Bronchial epithelial cell (primary cell): Measurements from ENCODE around the gene XKR7. TPM values are rescaled to one million over a fixed set of nuclear protein-coding genes. Genes with fewer than 3 reads are reported as not detected.

Source experiments
- DNase-seq: peaks from one replicate; pipeline ENCODE4 v3.0.0-alpha.2; 2010; ENCODE audit warnings: low read depth
- FAIRE-seq: peaks from 2 replicates; lab custom pipeline; 2011; peaks lifted over from hg19 to GRCh38; lab: Jason Lieb, UNC
- H3K27me3 ChIP-seq: 2 replicates; pipeline ENCODE4 v1.5.1; 2011; ENCODE audit warnings: low read length; ENCODE audit not compliant: control insufficient read depth, insufficient read depth
- H3K36me3 ChIP-seq: 2 replicates; pipeline ENCODE4 v1.5.1; 2011; ENCODE audit warnings: low read length; ENCODE audit not compliant: control insufficient read depth, insufficient read depth
- H3K4me3 ChIP-seq: 2 replicates; pipeline ENCODE4 v1.5.1; 2011; ENCODE audit warnings: mild to moderate bottlenecking, low read depth, low read length, control low read depth
- total RNA-seq: library from RNA; depleted of rRNA; stranded (reverse); fragments of >200 nt; gene quantifications from 2 replicates; pipeline ENCODE4 v1.2.1, GENCODE V29; 2014
- TF ChIP-seq, protein P1 (sequence below): IDR thresholded peaks from 2 replicates; pipeline ENCODE4 v1.5.1; 2011; ENCODE audit warnings: mild to moderate bottlenecking, moderate library complexity, low read length, control low read depth, inconsistent platforms; ENCODE audit not compliant: insufficient read depth, severe bottlenecking

The XKR7 gene
- total RNA-seq, 1 donor from 2014 or later = not detected

DNA sequence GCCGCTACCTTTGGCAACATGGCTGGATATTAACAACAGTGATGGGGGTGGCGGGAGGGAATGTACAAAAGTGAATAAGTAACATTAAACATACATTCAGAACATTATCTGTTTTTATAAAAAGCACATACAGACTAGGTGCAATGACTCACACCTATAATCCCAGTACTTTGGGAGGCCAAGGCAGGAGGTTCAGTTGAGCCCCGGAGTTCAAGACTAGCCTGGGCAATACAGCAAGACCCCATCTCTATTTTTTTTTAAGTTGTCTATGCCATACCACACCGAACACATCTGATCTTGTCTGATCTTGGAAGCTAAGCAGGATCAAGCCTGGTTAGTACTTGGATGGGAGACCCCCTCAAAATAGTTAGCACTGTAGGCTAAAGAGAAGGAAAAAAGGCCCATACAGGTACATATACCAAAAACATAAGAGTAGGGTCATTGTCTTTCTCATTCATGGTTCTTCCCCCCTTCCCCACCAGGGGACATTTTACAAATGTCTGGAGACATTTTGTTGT is 82.4 kb downstream of the XKR7 start:
- TF ChIP-seq, protein P1, sequence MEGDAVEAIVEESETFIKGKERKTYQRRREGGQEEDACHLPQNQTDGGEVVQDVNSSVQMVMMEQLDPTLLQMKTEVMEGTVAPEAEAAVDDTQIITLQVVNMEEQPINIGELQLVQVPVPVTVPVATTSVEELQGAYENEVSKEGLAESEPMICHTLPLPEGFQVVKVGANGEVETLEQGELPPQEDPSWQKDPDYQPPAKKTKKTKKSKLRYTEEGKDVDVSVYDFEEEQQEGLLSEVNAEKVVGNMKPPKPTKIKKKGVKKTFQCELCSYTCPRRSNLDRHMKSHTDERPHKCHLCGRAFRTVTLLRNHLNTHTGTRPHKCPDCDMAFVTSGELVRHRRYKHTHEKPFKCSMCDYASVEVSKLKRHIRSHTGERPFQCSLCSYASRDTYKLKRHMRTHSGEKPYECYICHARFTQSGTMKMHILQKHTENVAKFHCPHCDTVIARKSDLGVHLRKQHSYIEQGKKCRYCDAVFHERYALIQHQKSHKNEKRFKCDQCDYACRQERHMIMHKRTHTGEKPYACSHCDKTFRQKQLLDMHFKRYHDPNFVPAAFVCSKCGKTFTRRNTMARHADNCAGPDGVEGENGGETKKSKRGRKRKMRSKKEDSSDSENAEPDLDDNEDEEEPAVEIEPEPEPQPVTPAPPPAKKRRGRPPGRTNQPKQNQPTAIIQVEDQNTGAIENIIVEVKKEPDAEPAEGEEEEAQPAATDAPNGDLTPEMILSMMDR = no peak
- no peaks in the 10 kb centered on the region for H3K36me3 ChIP-seq
- peaks cover 27% of the 10 kb centered on the region for H3K27me3 ChIP-seq
- DNase-seq (no peak), FAIRE-seq (no peak)
- no peak overlapping the region for H3K4me3 ChIP-seq

DNA sequence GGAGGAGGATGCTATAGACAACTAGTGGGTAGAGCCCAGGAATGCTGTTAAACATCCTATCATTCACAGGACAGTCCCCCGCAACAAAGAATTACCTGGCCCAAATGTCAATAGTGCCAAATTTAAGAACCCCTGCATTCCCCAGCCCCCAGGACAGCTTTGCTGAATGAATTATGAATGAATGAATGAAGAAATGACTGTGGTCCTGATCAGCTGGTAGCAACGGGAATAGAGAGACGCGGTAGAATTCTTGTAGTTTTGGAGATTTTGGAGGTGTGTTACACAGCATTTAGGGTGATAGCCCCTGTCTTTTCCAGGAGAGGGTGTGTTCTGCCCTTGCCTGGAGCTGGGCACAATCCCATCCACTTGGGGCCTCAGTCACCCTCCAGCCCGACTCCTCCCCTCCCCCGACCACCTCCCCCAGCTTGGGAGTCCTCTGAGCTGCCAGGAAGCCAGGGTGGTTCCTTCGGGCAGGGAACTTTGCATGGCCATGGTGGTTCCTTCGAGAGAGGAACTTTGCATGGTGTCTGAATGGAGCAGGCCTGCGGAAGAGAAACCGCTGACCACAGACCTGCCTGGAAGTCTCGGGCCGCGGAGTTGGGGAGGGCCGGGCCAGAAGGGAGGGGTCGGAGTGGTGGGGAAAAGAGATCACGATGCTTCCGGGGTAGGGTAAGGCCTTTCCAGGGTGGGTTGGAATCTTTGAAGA is 83.1 kb downstream of the XKR7 start:
- FAIRE-seq = no peak
- Histone ChIP-seq H3K4me3 (no peak overlapping the region), H3K27me3 (peaks cover 27% of the 10 kb centered on the region), H3K36me3 (no peaks in the 10 kb centered on the region)
- no peak for DNase-seq
- TF ChIP-seq, protein P1 = no peak

DNA sequence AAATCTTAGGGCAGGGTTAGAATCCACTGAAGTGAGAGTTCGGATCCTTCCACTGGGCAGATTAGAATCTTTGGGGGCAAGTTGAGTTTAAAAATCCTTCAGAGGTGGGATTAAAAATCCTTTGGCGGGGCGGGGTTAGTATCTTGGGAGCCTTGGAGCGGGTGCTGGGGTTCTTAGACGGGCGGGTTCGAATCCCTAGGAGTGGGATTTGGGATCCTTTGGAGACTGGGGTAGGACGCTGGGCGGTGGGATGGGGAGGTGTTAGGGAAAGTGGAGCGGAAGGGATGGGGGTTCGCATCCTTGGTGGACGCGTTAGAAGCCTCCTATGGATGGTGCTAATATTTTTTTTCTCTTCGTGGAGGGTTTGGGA is 83.8 kb downstream of the XKR7 start:
- Histone ChIP-seq H3K36me3 (no peaks in the 10 kb centered on the region), H3K27me3 (peaks cover 27% of the 10 kb centered on the region), H3K4me3 (no peak overlapping the region)
- TF ChIP-seq, protein P1 = no peak
- FAIRE-seq (no peak), DNase-seq (no peak)

DNA sequence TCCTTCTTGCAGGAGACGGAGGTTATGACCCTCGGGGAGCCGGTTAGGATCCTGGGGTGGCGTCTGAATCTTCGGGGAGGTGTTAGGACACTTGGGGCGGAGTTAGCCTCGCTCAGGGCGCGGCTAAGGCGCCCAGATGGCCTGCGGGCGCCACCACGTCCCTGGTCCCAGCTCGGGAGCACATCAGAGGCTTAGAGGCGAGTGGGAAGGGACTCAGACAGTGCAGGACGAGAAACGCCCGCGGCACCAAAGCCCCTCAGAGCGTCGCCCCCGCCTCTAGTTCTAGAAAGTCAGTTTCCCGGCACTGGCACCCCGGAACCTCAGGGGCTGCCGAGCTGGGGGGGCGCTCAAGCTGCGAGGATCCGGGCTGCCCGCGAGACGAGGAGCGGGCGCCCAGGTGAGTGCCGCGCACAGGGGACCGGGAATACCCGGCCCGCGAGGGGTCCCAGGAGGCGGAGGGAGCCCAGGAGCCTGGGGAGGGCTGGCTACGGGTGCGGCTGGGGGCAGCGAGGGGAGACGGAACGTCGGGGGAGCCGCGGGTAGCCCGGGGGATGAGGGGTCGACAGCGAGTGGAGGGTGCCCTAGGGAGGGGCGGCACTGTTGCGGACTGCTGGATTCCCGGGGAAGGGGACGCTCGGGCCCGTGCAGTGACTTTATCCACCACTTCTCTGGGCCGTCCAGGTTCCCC is 84.3 kb downstream of the XKR7 start, which contains the start of gene HCK:
HCK (plus strand) TSS at position 153 of the 688 bp plus-strand sequence.
- Histone ChIP-seq H3K36me3 (no peaks in the 10 kb centered on the region), H3K27me3 (peaks cover 27% of the 10 kb centered on the region), H3K4me3 (no peak within 1 kb of the TSS)
- FAIRE-seq = no peak
- TF ChIP-seq, protein P1 = no peak
- no peak for DNase-seq

DNA sequence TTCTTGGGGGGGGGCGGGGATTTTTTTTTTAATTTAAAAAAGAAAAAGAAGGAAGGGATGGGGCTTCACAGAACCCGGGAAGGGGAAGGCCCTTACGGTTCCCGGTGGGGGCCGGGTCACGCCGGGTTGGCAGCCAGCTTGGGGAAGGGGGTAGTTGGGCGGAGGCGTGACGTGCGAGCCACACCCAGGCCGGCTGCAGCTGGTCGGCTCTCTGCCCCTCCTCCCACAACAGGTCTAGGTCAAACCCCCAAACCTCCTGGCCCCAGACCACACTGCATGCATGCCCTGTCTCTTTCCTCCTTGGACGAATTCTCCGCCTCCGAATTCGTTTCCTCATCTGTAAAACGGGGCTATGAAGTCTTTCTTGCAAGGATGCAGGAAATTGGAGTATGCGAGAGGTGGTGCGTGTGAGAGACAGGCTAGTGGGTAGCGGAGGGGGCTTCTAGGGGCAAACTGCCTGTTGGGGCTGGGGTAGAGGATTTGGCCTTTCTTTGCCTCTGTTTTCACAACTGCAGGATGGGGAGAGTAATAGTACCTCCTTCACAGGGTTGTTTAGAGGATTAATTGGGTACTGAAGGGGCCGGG is 84.9 kb downstream of the XKR7 start:
- no peak overlapping the region for H3K4me3 ChIP-seq
- FAIRE-seq = no peak
- no peaks in the 10 kb centered on the region for H3K36me3 ChIP-seq
- peaks cover 32% of the 10 kb centered on the region for H3K27me3 ChIP-seq
- TF ChIP-seq, protein P1 = no peak
- no peak for DNase-seq

Other genes with a start within 250 kb of the XKR7 start
- gene BCL2L1, start 245.3 kb upstream of the XKR7 start, total RNA-seq = 93.5 and 93.8 TPM in 2 replicates
- 1.3 and 1.8 TPM in 2 replicates for gene TPX2, start 228.9 kb upstream of the XKR7 start, total RNA-seq
- gene MYLK2, start 148.8 kb upstream of the XKR7 start, total RNA-seq = not detected in 2 replicates
- gene FOXS1, start 122.5 kb upstream of the XKR7 start, total RNA-seq = not detected in 2 replicates
- not detected in 2 replicates for gene DUSP15, start 97.6 kb upstream of the XKR7 start, total RNA-seq
- gene TTLL9, start 97.5 kb upstream of the XKR7 start, total RNA-seq = under 0.01 TPM in 1 of 2 replicates, not detected in the other
- 6.3 and 6.8 TPM in 2 replicates for gene PDRG1, start 16.1 kb upstream of the XKR7 start, total RNA-seq
- not detected in 2 replicates for gene CCM2L, start 42.3 kb downstream of the XKR7 start, total RNA-seq
- under 0.01 and 0.13 TPM in 2 replicates for gene HCK, start 84.1 kb downstream of the XKR7 start, total RNA-seq
- 19.0 and 22.0 TPM in 2 replicates for gene TM9SF4, start 141.6 kb downstream of the XKR7 start, total RNA-seq
- 2.6 and 3.8 TPM in 2 replicates for gene PLAGL2, start 239.6 kb downstream of the XKR7 start, total RNA-seq
- gene POFUT1, start 239.7 kb downstream of the XKR7 start, total RNA-seq = 25.0 and 27.6 TPM in 2 replicates